HG03469 (cell line): ENCODE results near the gene SF1.

Experiments
- ATAC-seq: cut with Tn5 transposase; IDR thresholded peaks from one replicate; pipeline ENCODE4 v1.9.1; 2021; ENCODE audit warnings: mild to moderate bottlenecking, moderate library complexity, moderate number of reproducible peaks; ENCODE audit not compliant: unreplicated experiment

The SF1 gene

GRCh38 chr11:64784813-64785581, 6.7 kb upstream of the SF1 start:
- no peak for ATAC-seq

- no peak for ATAC-seq
These were observed 194 bp downstream of the SF1 start for GRCh38 chr11:64778223-64778472.

DNA sequence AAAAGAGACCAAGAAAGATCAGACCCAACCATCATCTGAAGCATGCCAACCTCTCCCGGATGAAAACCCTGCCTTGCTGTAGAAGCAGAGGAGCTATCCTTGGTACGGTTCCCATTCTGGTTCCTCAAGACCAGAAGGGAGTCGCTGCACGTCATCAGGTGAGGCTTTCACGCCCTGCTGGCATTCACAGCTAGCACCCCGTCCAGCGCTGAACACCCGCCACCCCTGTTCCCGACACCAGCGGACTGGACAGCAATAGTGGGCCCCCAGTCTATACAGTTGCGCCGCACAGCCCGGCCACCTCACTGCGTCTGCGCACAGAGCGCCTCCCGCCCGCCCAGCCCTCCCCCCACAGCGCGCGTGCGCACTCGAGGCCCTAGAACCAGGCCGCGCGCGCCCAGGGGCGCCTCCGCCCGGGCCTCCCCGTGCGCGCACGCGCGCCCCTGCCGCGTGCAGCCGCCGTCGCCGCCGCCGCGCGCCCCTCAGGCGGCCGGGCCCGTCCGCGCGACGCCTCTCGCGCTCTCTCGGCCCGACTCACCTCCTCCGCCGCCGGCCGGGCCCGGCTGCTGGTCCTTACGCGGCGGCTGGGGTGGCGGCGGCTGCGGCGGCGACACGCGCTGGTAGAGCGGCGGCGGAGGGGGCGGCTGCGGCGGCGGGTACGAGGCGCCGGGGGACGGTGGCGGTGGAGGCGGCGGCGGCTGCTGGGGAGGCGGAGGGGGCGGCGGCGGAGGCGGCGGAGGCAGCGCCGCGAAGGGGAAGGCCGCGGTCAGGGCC, 706 bp downstream of the SF1 start:
- no peak for ATAC-seq

GRCh38 chr11:64776875-64777274, 1.5 kb downstream of the SF1 start:
- ATAC-seq: no peak

GRCh38 chr11:64776425-64776824, 1.9 kb downstream of the SF1 start:
- ATAC-seq: no peak

GRCh38 chr11:64774144-64774543, 4.2 kb downstream of the SF1 start:
- ATAC-seq: no peak

DNA sequence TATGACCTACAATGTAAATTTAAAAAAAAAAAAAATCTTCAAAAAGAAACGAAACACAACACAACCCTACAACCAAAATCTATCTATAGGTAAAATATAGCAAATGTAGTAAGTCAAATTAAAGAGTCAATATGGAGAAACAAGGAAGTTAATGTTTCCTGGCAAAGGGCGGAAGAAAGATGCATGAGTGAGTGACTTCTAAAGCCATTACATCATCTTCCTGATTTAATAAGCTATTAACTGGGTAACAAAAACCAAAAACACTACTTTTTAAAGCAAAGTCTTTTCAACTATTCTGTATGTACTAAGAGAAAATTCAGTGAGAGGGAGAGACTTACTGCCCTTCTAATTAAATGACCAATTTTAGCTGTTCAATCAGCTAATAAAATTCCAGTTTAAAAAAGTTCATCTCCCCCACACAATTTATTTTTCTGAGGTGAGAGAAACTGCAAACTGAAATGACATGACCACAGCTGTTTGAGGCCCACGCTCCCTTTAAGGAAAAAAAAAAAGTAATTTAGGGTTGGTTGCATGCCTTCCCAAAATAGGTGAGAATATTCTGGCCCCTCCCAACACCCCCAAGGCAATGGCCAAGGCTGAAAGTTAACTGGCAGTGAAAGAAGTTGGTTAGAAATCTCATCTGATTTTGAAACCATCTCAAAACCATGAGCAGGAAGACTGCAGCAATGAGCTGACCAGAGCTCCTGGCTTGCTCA, 5.9 kb downstream of the SF1 start:
- ATAC-seq: no peak

- ATAC-seq: no peak
These were observed 6.5 kb downstream of the SF1 start for GRCh38 chr11:64771861-64772260.

- ATAC-seq: no peak
These were observed 8.2 kb downstream of the SF1 start for GRCh38 chr11:64770120-64770519.

DNA sequence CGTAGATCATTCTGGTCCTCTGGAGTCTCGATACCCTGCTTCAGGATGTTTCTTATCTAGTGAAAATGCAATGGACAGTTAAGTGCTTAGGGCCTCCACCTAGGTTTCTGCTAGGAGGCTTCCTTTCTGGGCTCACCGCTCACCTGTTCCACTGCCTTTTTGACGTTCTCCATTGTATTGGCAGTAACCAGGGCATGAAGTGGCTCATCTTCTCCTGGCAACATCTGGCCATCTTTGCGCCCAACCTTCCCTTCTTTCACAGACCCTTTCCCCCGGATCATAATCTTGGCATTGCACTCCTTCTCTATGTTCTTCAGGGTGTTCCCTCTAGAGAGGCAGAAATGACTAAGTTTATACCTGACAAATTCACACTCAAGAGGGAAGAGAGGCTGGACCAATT, 9.1 kb downstream of the SF1 start:
- ATAC-seq: no peak

- ATAC-seq: no peak
These were observed 10.0 kb downstream of the SF1 start for GRCh38 chr11:64768300-64768694.

DNA sequence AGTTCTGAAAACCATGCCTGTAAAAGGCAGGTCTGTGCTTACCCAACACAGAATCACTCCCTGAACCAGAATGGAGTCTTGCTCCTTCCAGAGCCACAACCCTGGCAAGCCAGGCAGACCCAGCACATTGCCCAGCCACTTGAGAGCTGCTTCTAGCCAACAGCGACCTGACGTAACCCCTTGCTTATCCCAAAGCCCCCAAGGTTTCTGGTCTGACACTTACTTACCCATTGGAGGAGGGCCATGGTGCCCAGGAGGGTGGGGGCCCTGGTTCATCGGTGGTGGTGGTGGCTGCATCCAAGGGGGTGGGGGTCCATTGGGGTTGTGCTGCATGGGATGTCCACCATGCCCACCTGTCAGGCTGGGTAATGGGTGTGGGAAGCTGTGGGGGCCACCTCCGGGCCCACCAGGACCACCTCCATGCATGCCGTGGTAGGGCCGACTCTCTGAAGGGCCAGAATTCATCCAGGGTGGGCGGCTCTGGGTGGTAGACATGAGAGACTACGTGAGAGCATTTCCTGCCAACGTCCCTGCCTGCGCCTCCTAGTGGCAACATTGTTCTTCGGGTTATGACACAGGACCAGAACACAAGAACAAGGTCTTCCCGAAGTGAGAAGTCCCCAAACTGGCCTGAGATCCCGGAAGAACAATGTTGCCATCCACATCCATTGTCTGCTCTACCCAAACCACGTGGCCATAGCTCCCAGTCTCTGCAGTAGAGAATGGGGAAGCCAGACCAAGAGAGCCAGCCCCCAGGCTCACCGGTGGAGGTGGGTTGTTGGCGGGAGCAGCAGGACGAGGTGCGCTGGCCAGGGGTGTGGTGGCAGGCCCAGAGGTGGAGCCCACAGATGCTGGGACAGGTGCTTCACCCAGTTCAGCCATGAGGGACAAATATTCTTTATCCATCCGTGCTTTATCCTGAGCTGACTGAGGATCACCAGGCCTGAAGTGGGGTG, 10.7 kb downstream of the SF1 start:
- no peak for ATAC-seq

- ATAC-seq: no peak
These were observed 11.5 kb downstream of the SF1 start for GRCh38 chr11:64766881-64767280.

GRCh38 chr11:64765851-64766665, 12.3 kb downstream of the SF1 start:
- ATAC-seq: no peak

GRCh38 chr11:64765291-64765850, 13.0 kb downstream of the SF1 start:
- ATAC-seq: no peak

DNA sequence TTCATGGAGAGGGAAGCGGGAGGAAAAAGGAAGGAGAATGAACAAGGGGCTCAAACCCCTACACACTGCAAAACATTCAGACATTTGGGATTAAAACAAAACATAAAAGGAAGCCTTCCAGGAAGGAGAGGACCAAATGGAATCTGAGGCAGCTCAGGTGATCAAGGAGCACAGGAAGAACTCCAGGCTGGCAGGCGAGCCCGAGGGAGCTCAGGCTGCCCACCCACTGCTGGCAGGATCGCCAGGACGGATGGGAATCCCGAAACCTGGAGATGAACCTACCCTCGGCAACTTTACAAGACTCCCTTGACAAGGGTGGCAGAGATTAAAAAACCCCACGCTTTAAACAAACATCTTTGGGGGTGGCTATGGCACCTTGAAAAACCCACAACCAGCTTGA, 13.6 kb downstream of the SF1 start:
- ATAC-seq: no peak

DNA sequence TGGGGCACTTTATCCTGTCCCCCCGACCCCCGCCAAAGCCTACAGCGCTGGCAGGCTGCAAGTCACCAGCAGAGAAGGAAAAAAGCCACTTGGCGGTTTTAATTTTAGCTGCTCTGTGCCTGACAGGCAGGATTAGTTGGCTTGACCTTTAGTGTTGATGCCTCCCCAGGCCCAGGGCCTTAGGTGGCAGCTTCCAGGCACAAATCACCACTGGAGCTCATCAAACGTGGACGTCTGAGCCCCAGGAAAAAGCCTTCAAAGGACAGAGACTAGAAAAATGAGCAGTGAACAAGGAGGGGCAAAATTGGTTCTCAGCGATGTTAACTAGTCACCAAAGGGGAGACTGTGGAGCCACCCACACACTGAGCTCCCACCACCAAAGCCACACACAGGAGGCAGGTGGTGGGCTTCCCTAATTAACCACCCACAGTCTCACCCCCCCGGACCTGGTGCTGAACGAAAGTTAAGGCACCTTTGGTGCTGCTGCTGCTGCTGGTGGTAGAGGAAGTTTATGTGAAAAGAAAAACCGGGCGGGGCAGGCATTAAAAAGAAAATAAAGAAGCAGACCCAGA, 14.2 kb downstream of the SF1 start:
- ATAC-seq: no peak

DNA sequence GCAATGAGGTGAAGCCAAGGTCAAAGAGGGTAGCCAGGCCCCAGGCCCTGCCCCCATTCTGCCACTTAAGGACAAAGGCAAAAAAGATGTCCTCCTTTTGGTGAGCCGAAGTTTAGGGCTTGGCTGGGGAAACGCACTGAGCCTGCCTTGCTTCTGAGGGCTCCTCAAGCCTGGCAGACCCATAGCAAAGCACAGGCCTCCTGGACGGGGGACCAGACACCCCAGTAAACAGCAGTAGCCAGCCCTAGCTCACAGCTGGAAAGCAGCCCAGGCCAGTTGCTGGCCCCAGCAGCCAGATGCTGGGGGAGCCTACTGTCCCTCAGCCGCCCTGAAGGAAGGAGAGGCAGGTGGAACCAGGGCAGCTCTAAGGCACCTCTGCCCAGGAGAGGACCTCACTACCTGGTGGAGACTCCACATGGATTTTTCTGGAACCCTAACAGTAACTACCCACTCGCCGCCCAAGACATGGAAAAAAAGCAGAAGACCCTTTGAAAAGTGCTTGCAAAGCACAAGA, 14.8 kb downstream of the SF1 start:
- no peak for ATAC-seq
